ENCODE results near the gene CZIB.

CZIB gene

GRCh38 chr1:53166912-53167311, 53.5 kb downstream of the CZIB start:
- no peak for DNase-seq (ENCODE audit: low read depth)
- no peak overlapping the region for H3K4me3 ChIP-seq (replicated peaks; ENCODE audit: low read depth, low read length)
- no peak for TF ChIP-seq CTCF (IDR thresholded peaks at IDR 0.05; ENCODE audit: low read length, missing control alignments)

- TF ChIP-seq CTCF (IDR thresholded peaks at IDR 0.05; ENCODE audit: low read length, missing control alignments), result no peak
- DNase-seq (ENCODE audit: low read depth), result no peak
- no peak overlapping the region for H3K4me3 ChIP-seq (replicated peaks; ENCODE audit: low read depth, low read length)
Observed at GRCh38 chr1:53166366-53166765, 54.1 kb downstream of the CZIB start.

GRCh38 chr1:53165408-53165961, 54.9 kb downstream of the CZIB start:
- no peak overlapping the region for H3K4me3 ChIP-seq (replicated peaks; ENCODE audit: low read depth, low read length)
- DNase-seq (ENCODE audit: low read depth), result no peak
- no peak for TF ChIP-seq CTCF (IDR thresholded peaks at IDR 0.05; ENCODE audit: low read length, missing control alignments)

Measured in fibroblast of pulmonary artery (primary cell).